Hepatocyte (in vitro differentiated cells): ENCODE measurements around the gene PPP1R27. TPM values are rescaled to one million over a fixed set of nuclear protein-coding genes. Genes with fewer than 3 reads are reported as not detected.
A peak's percentile ranks its signal among the peaks of the same experiment; 100 is the strongest.

ENCODE experiments used
- DNase-seq: peaks from one replicate; pipeline ENCODE4 v3.0.0-alpha.2; 2016; ENCODE audit warnings: low spot score
- H2AFZ ChIP-seq: fragments of 200-600 bp; sonication (generic); 2 replicates; pipeline ENCODE4 v1.6.0; 2016; ENCODE audit warnings: antibody characterized with exemption, mild to moderate bottlenecking
- H3K27ac ChIP-seq: fragments of 200-600 bp; sonication (generic); 2 replicates; pipeline ENCODE4 v1.5.1; 2016; ENCODE audit warnings: mild to moderate bottlenecking
- H3K27me3 ChIP-seq: fragments of 200-600 bp; sonication (generic); 2 replicates; pipeline ENCODE4 v1.6.1; 2016
- H3K36me3 ChIP-seq: fragments of 200-600 bp; sonication (generic); replicated peaks from 2 replicates; pipeline ENCODE4 v1.5.1; 2016; ENCODE audit warnings: low read depth; ENCODE audit not compliant: insufficient read depth
- H3K4me1 ChIP-seq: fragments of 200-600 bp; sonication (generic); 2 replicates; pipeline ENCODE4 v1.5.1; 2016; ENCODE audit warnings: mild to moderate bottlenecking, moderate library complexity; ENCODE audit not compliant: insufficient read depth
- H3K4me2 ChIP-seq: fragments of 200-600 bp; sonication (generic); 2 replicates; pipeline ENCODE4 v1.6.0; 2016
- H3K4me3 ChIP-seq: fragments of 200-600 bp; sonication (generic); 2 replicates; pipeline ENCODE4 v1.5.1; 2016; ENCODE audit warnings: mild to moderate bottlenecking
- H3K79me2 ChIP-seq: fragments of 200-600 bp; sonication (generic); 2 replicates; pipeline ENCODE4 v1.6.0; 2017; ENCODE audit warnings: mild to moderate bottlenecking
- H3K9me2 ChIP-seq: fragments of 200-600 bp; sonication (generic); replicated peaks from 2 replicates; pipeline ENCODE4 v1.6.0; 2017; ENCODE audit warnings: mild to moderate bottlenecking; ENCODE audit not compliant: insufficient read depth
- H3K9me3 ChIP-seq: fragments of 200-600 bp; sonication (generic); 2 replicates; pipeline ENCODE4 v1.5.1; 2016; ENCODE audit warnings: low read depth, mild to moderate bottlenecking
- H4K20me1 ChIP-seq: fragments of 200-600 bp; sonication (generic); 2 replicates; pipeline ENCODE4 v1.6.0; 2016; ENCODE audit warnings: mild to moderate bottlenecking; ENCODE audit not compliant: insufficient read depth, poor library complexity, severe bottlenecking
- EZH2 ChIP-seq: fragments of 200-600 bp; sonication (generic); IDR thresholded peaks from 2 replicates; pipeline ENCODE4 v1.6.1; 2016; ENCODE audit warnings: antibody characterized with exemption, mild to moderate bottlenecking, borderline replicate concordance
- EZH2phosphoT487 ChIP-seq: fragments of 200-600 bp; sonication (generic); IDR thresholded peaks from one replicate; pipeline ENCODE4 v1.6.1; 2018; ENCODE audit warnings: antibody characterized with exemption, mild to moderate bottlenecking, low read depth, moderate library complexity; ENCODE audit not compliant: unreplicated experiment, severe bottlenecking
- WGBS: methylation state at CpG from one replicate; pipeline ENCODE4 v1.1.6; 2016; ENCODE audit warnings: low lambda C conversion rate; ENCODE audit errors: missing lambda C conversion rate; 5-methylcytosine and 5-hydroxymethylcytosine counted together
- polyA plus RNA-seq: library from polyadenylated mRNA; unstranded; fragments of >200 nt; fragmentation: Nextera tagmentation; extraction: Ambion mirVana; gene quantifications from 2 replicates; pipeline ENCODE4 v1.2.1, GENCODE V29; 2016
- total RNA-seq: library from RNA; depleted of rRNA; stranded (reverse); fragments of >200 nt; gene quantifications from 2 replicates; pipeline ENCODE4 v1.2.3, GENCODE V29; 2014
- TF ChIP-seq, protein P1 (sequence below): fragments of 200-600 bp; sonication (generic); IDR thresholded peaks from 2 replicates; pipeline ENCODE4 v1.5.1; 2016; ENCODE audit warnings: antibody characterized with exemption, mild to moderate bottlenecking; ENCODE audit not compliant: poor library complexity

The PPP1R27 gene
- total and polyA plus RNA-seq, 2 experiments from 2014 or later, result 0.56 TPM; not detected in 1

DNA sequence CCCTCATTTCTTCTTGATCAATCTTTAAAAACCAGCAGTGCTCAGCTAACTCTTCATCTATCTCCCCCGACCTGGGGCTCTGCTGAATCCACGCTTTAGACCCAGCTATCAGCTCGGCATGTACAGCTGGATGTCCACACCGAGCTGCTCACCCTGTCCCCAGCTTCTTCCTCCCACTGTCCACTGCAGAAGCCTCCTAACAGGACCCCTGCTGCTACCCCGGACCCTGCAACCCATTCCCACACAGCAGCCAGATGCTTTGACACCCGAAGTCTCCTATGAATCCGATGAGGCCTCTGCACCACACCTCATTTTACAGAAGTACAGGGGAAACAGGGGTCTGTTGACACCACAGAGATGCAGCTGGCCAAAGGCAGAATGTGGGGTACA lies 17.1 kb downstream of the PPP1R27 start:
- H3K27ac ChIP-seq, result no peak overlapping the region
- H3K4me3 ChIP-seq, result no peak overlapping the region
- H3K27me3 ChIP-seq, result no peaks in the 10 kb centered on the region
- DNase-seq, result no peak
- no peaks in the 10 kb centered on the region for H3K9me2 ChIP-seq
- TF ChIP-seq EZH2 (no peak), EZH2phosphoT487 (no peak)
- TF ChIP-seq, protein P1, sequence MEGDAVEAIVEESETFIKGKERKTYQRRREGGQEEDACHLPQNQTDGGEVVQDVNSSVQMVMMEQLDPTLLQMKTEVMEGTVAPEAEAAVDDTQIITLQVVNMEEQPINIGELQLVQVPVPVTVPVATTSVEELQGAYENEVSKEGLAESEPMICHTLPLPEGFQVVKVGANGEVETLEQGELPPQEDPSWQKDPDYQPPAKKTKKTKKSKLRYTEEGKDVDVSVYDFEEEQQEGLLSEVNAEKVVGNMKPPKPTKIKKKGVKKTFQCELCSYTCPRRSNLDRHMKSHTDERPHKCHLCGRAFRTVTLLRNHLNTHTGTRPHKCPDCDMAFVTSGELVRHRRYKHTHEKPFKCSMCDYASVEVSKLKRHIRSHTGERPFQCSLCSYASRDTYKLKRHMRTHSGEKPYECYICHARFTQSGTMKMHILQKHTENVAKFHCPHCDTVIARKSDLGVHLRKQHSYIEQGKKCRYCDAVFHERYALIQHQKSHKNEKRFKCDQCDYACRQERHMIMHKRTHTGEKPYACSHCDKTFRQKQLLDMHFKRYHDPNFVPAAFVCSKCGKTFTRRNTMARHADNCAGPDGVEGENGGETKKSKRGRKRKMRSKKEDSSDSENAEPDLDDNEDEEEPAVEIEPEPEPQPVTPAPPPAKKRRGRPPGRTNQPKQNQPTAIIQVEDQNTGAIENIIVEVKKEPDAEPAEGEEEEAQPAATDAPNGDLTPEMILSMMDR, result no peak
- H4K20me1 ChIP-seq, result no peaks in the 10 kb centered on the region
- no peak overlapping the region for H3K4me2 ChIP-seq
- no peaks in the 10 kb centered on the region for H3K36me3 ChIP-seq
- WGBS, result 61% methylated on average over 7 of the region's 7 CpGs
- no peaks in the 10 kb centered on the region for H3K79me2 ChIP-seq
- H3K4me1 ChIP-seq, result peaks cover 26% of the 10 kb centered on the region
- no peak overlapping the region for H2AFZ ChIP-seq
- no peaks in the 10 kb centered on the region for H3K9me3 ChIP-seq

DNA sequence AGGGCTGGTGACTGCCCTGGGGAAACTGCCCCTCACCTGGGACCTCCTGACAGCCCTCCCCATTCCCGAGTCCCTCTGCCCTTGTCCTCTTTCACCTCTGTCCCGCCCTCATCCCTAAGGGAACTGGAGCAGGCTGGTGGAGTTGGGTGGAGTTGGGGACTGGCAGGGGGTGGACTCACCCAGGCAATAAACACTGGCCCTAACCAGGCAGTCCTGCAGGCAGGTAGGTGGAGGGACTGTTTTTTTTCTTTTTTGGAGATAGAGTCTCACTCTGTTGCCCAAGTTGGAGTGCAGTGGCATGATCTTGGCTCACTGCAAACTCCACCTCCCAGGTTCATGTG lies 19.2 kb downstream of the PPP1R27 start:
- H3K9me3 ChIP-seq, result no peaks in the 10 kb centered on the region
- peak overlapping the region; percentile 93 for H3K27ac ChIP-seq

DNA sequence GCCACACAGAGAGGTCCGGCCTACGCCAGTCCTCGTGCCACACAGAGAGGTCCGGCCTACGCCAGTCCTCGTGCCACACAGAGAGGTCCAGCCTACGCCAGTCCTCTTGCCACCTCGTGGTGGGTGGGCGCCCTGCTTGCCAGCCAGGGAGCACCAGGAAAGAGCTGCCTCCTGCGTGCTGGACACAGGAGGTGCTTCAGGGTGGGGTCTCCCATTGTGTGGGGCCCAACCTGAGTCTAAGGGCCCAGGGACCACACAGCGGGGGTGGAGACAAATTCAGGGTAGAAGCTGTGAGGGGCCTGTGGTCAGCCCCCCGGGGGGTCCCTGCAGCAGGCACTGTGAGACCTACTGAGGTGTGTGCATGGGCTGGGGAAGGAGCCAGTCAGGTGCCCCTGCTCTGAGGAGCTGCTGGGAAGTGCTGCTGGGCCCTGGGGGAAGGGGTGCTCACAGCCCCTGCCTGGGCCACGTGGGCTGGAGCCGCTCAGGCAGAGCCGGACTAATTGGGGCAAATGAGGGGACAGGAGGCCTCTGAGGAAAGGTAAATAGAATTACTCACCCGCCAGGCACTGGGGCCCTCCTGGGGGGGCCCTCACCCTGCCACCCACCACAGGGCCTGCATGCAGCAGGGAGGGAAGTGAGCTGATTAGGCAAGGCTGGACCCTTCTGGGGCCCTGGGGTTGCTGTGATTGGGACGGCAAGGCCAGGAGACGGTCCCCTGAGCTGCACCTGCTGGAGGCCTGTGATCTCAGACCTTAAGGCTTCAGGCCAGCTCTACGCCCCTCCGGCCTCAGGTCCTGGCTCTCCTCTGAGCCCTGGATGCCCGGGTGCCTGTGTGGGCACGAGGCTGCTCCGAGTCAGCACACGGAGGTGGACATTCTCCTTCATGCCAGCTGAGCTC lies 19.9 kb downstream of the PPP1R27 start:
- H3K4me2 ChIP-seq, result peak overlapping the region; percentile 54
- DNase-seq, result peak; percentile 86
- H3K36me3 ChIP-seq, result no peaks in the 10 kb centered on the region
- H3K9me3 ChIP-seq, result no peaks in the 10 kb centered on the region
- no peaks in the 10 kb centered on the region for H4K20me1 ChIP-seq
- H3K4me3 ChIP-seq, result no peak overlapping the region
- TF ChIP-seq, protein P1, result no peak
- no peak for TF ChIP-seq EZH2phosphoT487
- no peak for TF ChIP-seq EZH2
- H3K4me1 ChIP-seq, result peaks cover 13% of the 10 kb centered on the region
- H3K9me2 ChIP-seq, result no peaks in the 10 kb centered on the region
- WGBS, result 69% methylated on average over 19 of the region's 24 CpGs
- no peaks in the 10 kb centered on the region for H3K27me3 ChIP-seq
- no peak overlapping the region for H2AFZ ChIP-seq
- peak overlapping the region; percentile 93 for H3K27ac ChIP-seq
- H3K79me2 ChIP-seq, result no peaks in the 10 kb centered on the region

More for the DNA sequence above, 19.2 kb downstream of the PPP1R27 start:
- DNase-seq, result no peak
- Histone ChIP-seq H3K27me3 (no peaks in the 10 kb centered on the region), H3K4me1 (peaks cover 13% of the 10 kb centered on the region), H4K20me1 (no peaks in the 10 kb centered on the region), H3K79me2 (no peaks in the 10 kb centered on the region), H3K4me3 (no peak overlapping the region), H3K9me2 (no peaks in the 10 kb centered on the region), H3K36me3 (no peaks in the 10 kb centered on the region), H2AFZ (no peak overlapping the region), H3K4me2 (peak overlapping the region; percentile 54)
- TF ChIP-seq, protein P1, result no peak
- no peak for TF ChIP-seq EZH2
- TF ChIP-seq EZH2phosphoT487, result no peak
- WGBS, result 83% methylated on average over 2 of the region's 2 CpGs
